ENCODE data around the gene PPP1CB.

The PPP1CB gene

DNA sequence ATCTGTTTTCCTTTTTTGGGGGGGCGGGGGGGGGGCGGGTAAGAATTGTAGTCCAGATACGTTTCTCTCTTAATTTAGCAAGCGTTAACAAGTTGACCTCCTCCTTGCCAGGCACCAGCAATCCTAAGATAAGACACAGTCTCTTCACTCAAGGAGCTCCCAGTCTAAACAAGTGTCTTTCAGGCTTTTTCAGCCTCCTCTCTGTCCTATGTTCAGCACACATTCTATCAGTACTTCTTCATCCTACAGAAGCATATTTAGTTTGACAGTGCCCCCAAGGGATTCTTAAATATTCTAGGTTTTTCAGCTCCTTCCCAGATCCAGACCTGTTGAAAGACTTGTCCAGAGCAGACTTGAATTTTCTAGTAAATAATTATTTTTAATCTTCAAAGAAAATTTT is 2.7 kb downstream of the PPP1CB start:
- POLR2A ChIA-PET (ENCODE audit: low non-redundant PET): no interaction called here
- TF ChIP-seq, protein P1, sequence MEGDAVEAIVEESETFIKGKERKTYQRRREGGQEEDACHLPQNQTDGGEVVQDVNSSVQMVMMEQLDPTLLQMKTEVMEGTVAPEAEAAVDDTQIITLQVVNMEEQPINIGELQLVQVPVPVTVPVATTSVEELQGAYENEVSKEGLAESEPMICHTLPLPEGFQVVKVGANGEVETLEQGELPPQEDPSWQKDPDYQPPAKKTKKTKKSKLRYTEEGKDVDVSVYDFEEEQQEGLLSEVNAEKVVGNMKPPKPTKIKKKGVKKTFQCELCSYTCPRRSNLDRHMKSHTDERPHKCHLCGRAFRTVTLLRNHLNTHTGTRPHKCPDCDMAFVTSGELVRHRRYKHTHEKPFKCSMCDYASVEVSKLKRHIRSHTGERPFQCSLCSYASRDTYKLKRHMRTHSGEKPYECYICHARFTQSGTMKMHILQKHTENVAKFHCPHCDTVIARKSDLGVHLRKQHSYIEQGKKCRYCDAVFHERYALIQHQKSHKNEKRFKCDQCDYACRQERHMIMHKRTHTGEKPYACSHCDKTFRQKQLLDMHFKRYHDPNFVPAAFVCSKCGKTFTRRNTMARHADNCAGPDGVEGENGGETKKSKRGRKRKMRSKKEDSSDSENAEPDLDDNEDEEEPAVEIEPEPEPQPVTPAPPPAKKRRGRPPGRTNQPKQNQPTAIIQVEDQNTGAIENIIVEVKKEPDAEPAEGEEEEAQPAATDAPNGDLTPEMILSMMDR (conservative IDR thresholded peaks at IDR 0.05; ENCODE audit: low read depth): no peak
- DNase-seq (ENCODE audit: low spot score): no peak
- H3K27ac ChIP-seq: no peak overlapping the region
- CTCF ChIA-PET: interaction anchor here (0.6 to 2.3 kb wide), 4 partner anchors 91 to 187 kb away, joined by 3 to 14 read pairs (median 6); no protein-coding TSS in a partner anchor

DNA sequence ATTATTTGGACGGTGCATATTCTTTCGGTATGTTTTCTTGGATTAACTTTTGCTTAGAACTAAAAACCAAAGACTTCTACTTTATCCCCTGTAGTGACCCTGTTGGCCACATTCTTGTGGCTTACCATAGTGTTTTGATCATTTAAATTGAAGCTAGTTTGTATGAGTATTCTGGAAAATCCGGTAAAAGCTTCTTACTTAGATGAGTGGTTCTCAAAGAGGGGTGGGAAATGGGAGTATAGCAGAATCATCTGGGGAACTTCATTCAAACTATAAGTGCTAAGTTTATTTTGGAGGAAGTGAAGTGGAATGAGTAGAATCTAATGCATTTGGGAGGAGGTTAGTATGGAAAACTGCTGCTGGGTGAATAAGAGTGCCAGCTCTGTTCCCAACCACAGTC is 3.8 kb downstream of the PPP1CB start:
- CTCF ChIA-PET: interaction anchor here (2.1 to 2.3 kb wide), 2 partner anchors 161 to 189 kb away, joined by 7 to 14 read pairs; no protein-coding TSS in a partner anchor
- H3K27ac ChIP-seq: peak overlapping the region; percentile 56
- TF ChIP-seq, protein P1 (conservative IDR thresholded peaks at IDR 0.05; ENCODE audit: low read depth): no peak
- no peak for DNase-seq (ENCODE audit: low spot score)
- POLR2A ChIA-PET (ENCODE audit: low non-redundant PET): no interaction called here

DNA sequence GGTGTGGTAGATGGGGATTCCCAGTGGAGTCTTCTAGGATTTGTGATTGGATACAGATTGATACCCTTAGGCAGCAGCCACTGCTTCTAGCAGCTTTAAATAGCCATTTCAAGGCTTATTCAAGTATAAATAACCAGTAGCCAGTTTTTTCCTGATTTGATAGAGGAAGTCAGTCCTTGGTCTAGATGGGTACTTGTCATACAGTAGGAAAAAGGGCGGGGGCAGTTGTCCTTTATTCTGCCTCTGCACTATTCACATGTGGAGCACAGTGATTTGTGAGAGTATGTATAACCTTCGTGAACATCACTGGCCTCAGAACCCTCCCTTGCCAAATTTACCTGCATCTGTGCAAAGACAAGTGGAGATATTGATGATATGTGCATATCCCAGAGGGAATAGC is 6.8 kb downstream of the PPP1CB start:
- TF ChIP-seq, protein P1 (conservative IDR thresholded peaks at IDR 0.05; ENCODE audit: low read depth): no peak
- CTCF ChIA-PET: no interaction called here
- DNase-seq (ENCODE audit: low spot score): no peak
- POLR2A ChIA-PET (ENCODE audit: low non-redundant PET): no interaction called here
- H3K27ac ChIP-seq: no peak overlapping the region

DNA sequence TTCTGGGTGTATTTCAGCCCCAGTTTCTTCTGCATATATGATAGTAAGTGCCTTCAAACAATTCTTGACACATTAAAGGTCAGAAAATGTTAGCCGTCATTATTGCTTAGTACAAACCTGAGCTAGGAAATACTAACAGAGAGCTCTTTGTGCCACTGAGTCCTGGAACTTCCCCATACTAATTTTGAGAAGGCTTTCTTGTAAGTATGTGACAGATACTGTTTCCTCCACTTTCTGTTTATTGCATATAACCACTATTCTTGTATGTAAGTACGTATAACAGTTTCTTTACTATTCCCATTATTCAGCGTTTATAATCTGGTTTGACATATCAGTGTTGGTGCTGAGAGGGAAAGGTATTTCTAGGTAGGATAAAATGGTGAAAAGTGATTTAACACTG is 9.8 kb downstream of the PPP1CB start:
- DNase-seq (ENCODE audit: low spot score): no peak
- TF ChIP-seq, protein P1 (conservative IDR thresholded peaks at IDR 0.05; ENCODE audit: low read depth): no peak
- POLR2A ChIA-PET (ENCODE audit: low non-redundant PET): no interaction called here
- H3K27ac ChIP-seq: no peak overlapping the region
- CTCF ChIA-PET: no interaction called here

DNA sequence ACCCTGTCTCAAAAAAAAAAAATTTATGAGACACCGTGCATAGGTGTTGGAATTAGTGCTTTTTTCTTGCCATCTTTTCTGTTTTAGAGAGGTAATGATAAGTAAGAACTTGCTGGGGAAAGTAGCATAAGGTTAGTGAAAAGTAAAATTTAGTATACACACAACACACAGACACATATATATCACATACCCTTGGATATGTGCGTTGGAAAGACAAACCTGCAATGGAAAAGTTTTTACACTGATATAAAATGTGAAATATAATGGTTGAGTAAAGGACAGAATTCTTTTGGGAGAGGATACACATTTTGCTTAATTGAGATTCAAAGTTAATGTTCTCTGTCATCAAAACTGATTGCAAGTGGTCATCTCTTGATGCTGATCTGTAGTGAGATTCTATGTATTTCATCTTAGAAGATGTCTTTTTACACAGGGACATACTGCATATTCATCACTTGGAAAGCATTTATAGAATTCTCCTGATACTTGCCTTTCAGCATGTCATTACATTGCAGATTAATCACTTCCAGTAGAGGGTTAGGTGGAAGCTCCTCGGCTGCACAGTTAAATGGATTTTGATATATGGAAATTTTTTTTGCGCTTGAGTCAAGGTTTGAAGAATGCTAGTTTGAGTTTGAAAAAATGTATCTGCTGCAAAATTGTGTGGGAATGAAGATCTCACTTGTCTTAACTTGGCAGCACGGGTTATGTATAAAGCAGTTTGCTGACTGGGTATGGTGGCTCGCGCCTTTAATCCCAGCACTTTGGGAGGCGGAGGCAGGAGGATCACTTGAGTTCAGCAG is 13.5 kb downstream of the PPP1CB start:
- ChIA-PET POLR2A (ENCODE audit: low non-redundant PET) (no interaction called here), CTCF (no interaction called here)
- TF ChIP-seq, protein P1 (conservative IDR thresholded peaks at IDR 0.05; ENCODE audit: low read depth): no peak
- no peak overlapping the region for H3K27ac ChIP-seq
- no peak for DNase-seq (ENCODE audit: low spot score)

DNA sequence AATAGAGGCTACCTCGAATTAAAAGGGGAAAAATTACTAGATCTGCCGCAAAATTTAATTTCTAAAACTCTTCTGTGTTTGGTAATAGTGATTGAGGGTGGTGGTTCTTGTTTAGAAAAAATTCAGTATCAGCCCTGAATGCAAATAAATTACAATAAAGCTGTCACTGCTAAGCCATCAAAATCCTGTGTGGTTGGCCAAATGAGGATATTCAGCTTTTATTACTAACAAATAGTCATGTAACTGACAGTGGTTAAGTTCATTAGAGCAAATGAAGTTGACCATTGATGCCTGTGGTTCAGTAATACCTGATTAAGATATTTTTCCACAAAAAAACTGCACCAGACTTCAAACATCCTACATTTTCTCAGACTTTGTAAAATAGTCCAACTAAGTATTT is 14.4 kb downstream of the PPP1CB start:
- CTCF ChIA-PET: no interaction called here
- POLR2A ChIA-PET (ENCODE audit: low non-redundant PET): no interaction called here
- H3K27ac ChIP-seq: no peak overlapping the region
- TF ChIP-seq, protein P1 (conservative IDR thresholded peaks at IDR 0.05; ENCODE audit: low read depth): no peak
- no peak for DNase-seq (ENCODE audit: low spot score)
